ENCODE results near the gene PLAC1. TPM values are rescaled to one million over a fixed set of nuclear protein-coding genes. Genes with fewer than 3 reads are reported as not detected.

The PLAC1 gene
- total RNA-seq, 1 experiment from 2014 or later, result 0.34 TPM

GRCh38 chrX:134570899-134571298, 87.4 kb downstream of the PLAC1 start:
- no TSS peak for BruUV-seq (replicated peaks)
- Histone ChIP-seq H3K9me2 (ENCODE audit: insufficient read depth) (no peaks in the 10 kb centered on the region), H3K27ac (ENCODE audit: low read depth, low read length) (no peak overlapping the region), H3K9me3 (ENCODE audit: control insufficient read depth in 1 of 2, insufficient read depth in 1 of 2, low read depth in 1 of 2, low read length in 2 of 2) (no peaks in the 10 kb centered on the region), H3K9ac (ENCODE audit: low read length) (no peak overlapping the region), H4K20me1 (ENCODE audit: insufficient read depth) (no peaks in the 10 kb centered on the region), H3K4me2 (ENCODE audit: low read length) (no peak overlapping the region), H3K4me3 (replicated peaks in 1 of 2; ENCODE audit: low read depth in 1 of 2, low read length in 2 of 2) (no peak overlapping the region), H3K36me3 (ENCODE audit: control insufficient read depth in 1 of 2, insufficient read depth in 2 of 2, low read length in 2 of 2) (no peaks in the 10 kb centered on the region), H3K27me3 (ENCODE audit: insufficient read depth, low read length) (peaks cover 3% of the 10 kb centered on the region; the same call in 1 of the 2 replicates), H3K79me2 (ENCODE audit: insufficient read depth, low read length) (no peaks in the 10 kb centered on the region), H2AFZ (ENCODE audit: low read depth, low read length, poor library complexity, severe bottlenecking) (no peak overlapping the region), H3K4me1 (ENCODE audit: control insufficient read depth in 1 of 2, insufficient read depth in 2 of 2, low read length in 2 of 2) (peaks cover 9 to 19% of the 10 kb centered on the region in 2 experiments)
- no peak for TF ChIP-seq CBX3 (IDR thresholded peaks at IDR 0.05; ENCODE audit: low read depth)
- no peak for TF ChIP-seq SIN3A (IDR thresholded peaks at IDR 0.05; ENCODE audit: low read depth)
- no peak for TF ChIP-seq REST (IDR thresholded peaks at IDR 0.05; ENCODE audit: low read depth)
- no peak for TF ChIP-seq YY1 (IDR thresholded peaks at IDR 0.05; ENCODE audit: extremely low read depth, insufficient replicate concordance, low read depth, low read length)
- TF ChIP-seq CTCF (IDR thresholded peaks at IDR 0.05 in 2 of 3, conservative IDR thresholded peaks at IDR 0.05 in 1 of 3; ENCODE audit: borderline replicate concordance in 1 of 3, insufficient read depth in 1 of 3, low read depth in 2 of 3, low read length in 2 of 3), result no peak
- no peak for TF ChIP-seq FOSL1 (IDR thresholded peaks at IDR 0.05; ENCODE audit: low read depth)
- no peak for TF ChIP-seq MAX (IDR thresholded peaks at IDR 0.05)
- no peak for TF ChIP-seq TCF7L2 (IDR thresholded peaks at IDR 0.05; ENCODE audit: borderline replicate concordance, extremely low read depth, insufficient read depth, insufficient read length)
- no peak for TF ChIP-seq SRF (IDR thresholded peaks at IDR 0.05; ENCODE audit: low read depth)
- no peak for TF ChIP-seq ZNF274 (IDR thresholded peaks at IDR 0.05; ENCODE audit: low read depth, low read length)
- ATAC-seq (no peak), DNase-seq (ENCODE audit: low read depth, low spot score) (no peak)
- ChIA-PET POLR2A (no interaction called here), CTCF (no interaction called here), RAD21 (ENCODE audit: low non-redundant PET in 1 of 2, low total read pairs in 2 of 2, uncharacterized antibody in 2 of 2, unreplicated experiment in 2 of 2) (no interaction called here)
- intact Hi-C loops (cut with micrococcal nuclease), result no loop called here
